ENCODE data around the gene CTTN.
"Not testable (repeated sequence)": the region's sequence is repeated elsewhere in the genome, so short reads cannot be mapped to it uniquely, and the experiment has no call there.

CTTN gene

GRCh38 chr11:70381350-70381749, 17.0 kb upstream of the CTTN start:
- no peak for DNase-seq (ENCODE audit: low read depth)

- DNase-seq (ENCODE audit: low read depth) = no peak
Observed at GRCh38 chr11:70381872-70382861, 16.2 kb upstream of the CTTN start.

- DNase-seq (ENCODE audit: low read depth) = no peak
Observed at GRCh38 chr11:70383664-70384565, 14.4 kb upstream of the CTTN start.

GRCh38 chr11:70384566-70385152, 13.7 kb upstream of the CTTN start:
- no peak for DNase-seq (ENCODE audit: low read depth)

- DNase-seq (ENCODE audit: low read depth) = no peak
Observed at GRCh38 chr11:70387564-70387963, 10.8 kb upstream of the CTTN start.

- no peak for DNase-seq (ENCODE audit: low read depth)
Observed at GRCh38 chr11:70389201-70389600, 9.1 kb upstream of the CTTN start.

- DNase-seq (ENCODE audit: low read depth) = not testable (repeated sequence)
Observed at GRCh38 chr11:70390882-70391281, 7.4 kb upstream of the CTTN start.

- no peak for DNase-seq (ENCODE audit: low read depth)
Observed at GRCh38 chr11:70394211-70394950, 3.9 kb upstream of the CTTN start.

GRCh38 chr11:70397336-70397982, 870 bp upstream of the CTTN start:
- DNase-seq (ENCODE audit: low read depth) = peak; percentile 11

- no peak for DNase-seq (ENCODE audit: low read depth)
Observed at GRCh38 chr11:70398834-70399680, 728 bp downstream of the CTTN start.

- no peak for DNase-seq (ENCODE audit: low read depth)
Observed at GRCh38 chr11:70399681-70400112, 1.4 kb downstream of the CTTN start.

- no peak for DNase-seq (ENCODE audit: low read depth)
Observed at GRCh38 chr11:70400643-70401042, 2.3 kb downstream of the CTTN start.

- DNase-seq (ENCODE audit: low read depth) = no peak
Observed at GRCh38 chr11:70402016-70402415, 3.7 kb downstream of the CTTN start.

- DNase-seq (ENCODE audit: low read depth) = no peak
Observed at GRCh38 chr11:70402685-70403084, 4.4 kb downstream of the CTTN start.

GRCh38 chr11:70404244-70404643, 5.9 kb downstream of the CTTN start:
- no peak for DNase-seq (ENCODE audit: low read depth)

- DNase-seq (ENCODE audit: low read depth) = no peak
Observed at GRCh38 chr11:70405679-70406395, 7.5 kb downstream of the CTTN start.

- no peak for DNase-seq (ENCODE audit: low read depth)
Observed at GRCh38 chr11:70407121-70407520, 8.8 kb downstream of the CTTN start.

- no peak for DNase-seq (ENCODE audit: low read depth)
Observed at GRCh38 chr11:70407814-70408213, 9.5 kb downstream of the CTTN start.

GRCh38 chr11:70408326-70408725, 10.0 kb downstream of the CTTN start:
- not testable (repeated sequence) for DNase-seq (ENCODE audit: low read depth)
